Activated CD4-positive, alpha-beta T cell treated with anti-CD3 and anti-CD28 coated beads, Interleukin-2, amount 10 ng/mL, durations not matched to agents 24 days and 14 days (primary cell): ENCODE measurements around the gene ATL1. TPM values are rescaled to one million over a fixed set of nuclear protein-coding genes. Genes with fewer than 3 reads are reported as not detected.
"Not testable (repeated sequence)": the region's sequence is repeated elsewhere in the genome, so short reads cannot be mapped to it uniquely, and the experiment has no call there.

ENCODE experiments used
- DNase-seq: peaks from one replicate; pipeline ENCODE4 v3.0.0; 2022
- H3K27ac Mint-ChIP-seq: one replicate; pipeline ENCODE4 v1.8.0; 2022; ENCODE audit warnings: mild to moderate bottlenecking, mixed read lengths
- H3K27me3 Mint-ChIP-seq: one replicate; pipeline ENCODE4 v1.8.0; 2022; ENCODE audit warnings: mixed read lengths
- H3K36me3 Mint-ChIP-seq: one replicate; pipeline ENCODE4 v1.8.0; 2022; ENCODE audit warnings: low read depth, mild to moderate bottlenecking, mixed read lengths
- H3K4me1 Mint-ChIP-seq: one replicate; pipeline ENCODE4 v1.8.0; 2021; ENCODE audit warnings: mixed read lengths
- H3K4me3 Mint-ChIP-seq: one replicate; pipeline ENCODE4 v1.8.0; 2022; ENCODE audit warnings: mild to moderate bottlenecking, moderate library complexity, mixed read lengths
- H3K9me3 Mint-ChIP-seq: one replicate; pipeline ENCODE4 v1.8.0; 2021; ENCODE audit warnings: mixed read lengths
- intact Hi-C: fragments of 100-400 bp; cut with micrococcal nuclease; formaldehyde crosslinking; loops from one replicate; pipeline ENCODE4 v1.15.1; 2023
- total RNA-seq: library from RNA; stranded (reverse); gene quantifications from 2 replicates; pipeline ENCODE4 v1.2.3, GENCODE V29; 2022

The ATL1 gene
- total RNA-seq, 1 donor from 2014 or later, result 0.75 TPM

GRCh38 chr14:50659327-50659974 is 99.5 kb downstream of the ATL1 start:
- no peak overlapping the region for H3K27ac Mint-ChIP-seq
- H3K9me3 Mint-ChIP-seq, result no peaks in the 10 kb centered on the region
- H3K27me3 Mint-ChIP-seq, result no peaks in the 10 kb centered on the region
- no peak for DNase-seq
- no peak overlapping the region for H3K4me3 Mint-ChIP-seq
- H3K36me3 Mint-ChIP-seq, result peaks cover 14% of the 10 kb centered on the region
- intact Hi-C loops, result no loop called here
- peaks cover 4% of the 10 kb centered on the region for H3K4me1 Mint-ChIP-seq

GRCh38 chr14:50664579-50664978 is 104.6 kb downstream of the ATL1 start:
- H3K27me3 Mint-ChIP-seq, intact Hi-C loops, DNase-seq, H3K9me3 Mint-ChIP-seq, H3K4me3 Mint-ChIP-seq, H3K27ac Mint-ChIP-seq: not testable (repeated sequence)
- H3K36me3 Mint-ChIP-seq, result peaks cover 14% of the 10 kb centered on the region
- peaks cover 14% of the 10 kb centered on the region for H3K4me1 Mint-ChIP-seq

- Mint-ChIP-seq H3K36me3 (peaks cover 12% of the 10 kb centered on the region), H3K4me1 (peaks cover 14% of the 10 kb centered on the region)
- H3K27ac Mint-ChIP-seq, H3K9me3 Mint-ChIP-seq, H3K4me3 Mint-ChIP-seq, DNase-seq, H3K27me3 Mint-ChIP-seq: not testable (repeated sequence)
- intact Hi-C loops, result loop anchor here (5.0 kb wide), 2 partner anchors 58 to 112 kb away; no protein-coding TSS in a partner anchor
Observed at GRCh38 chr14:50665300-50665699, 105.4 kb downstream of the ATL1 start.

GRCh38 chr14:50666772-50667683 is 107.1 kb downstream of the ATL1 start:
- H3K4me3 Mint-ChIP-seq, result no peak overlapping the region
- intact Hi-C loops, result loop anchor here (5.0 kb wide), 2 partner anchors 60 to 110 kb away; no protein-coding TSS in a partner anchor
- H3K4me1 Mint-ChIP-seq, result peaks cover 14% of the 10 kb centered on the region
- no peaks in the 10 kb centered on the region for H3K9me3 Mint-ChIP-seq
- peaks cover 7% of the 10 kb centered on the region for H3K36me3 Mint-ChIP-seq
- peak; percentile 71 for DNase-seq
- peaks cover 2% of the 10 kb centered on the region for H3K27me3 Mint-ChIP-seq
- peak overlapping the region; percentile 50 for H3K27ac Mint-ChIP-seq

GRCh38 chr14:50667684-50667995 is 107.7 kb downstream of the ATL1 start:
- intact Hi-C loops, result loop anchor here (5.0 kb wide), 2 partner anchors 60 to 110 kb away; no protein-coding TSS in a partner anchor
- Mint-ChIP-seq H3K4me1 (peaks cover 14% of the 10 kb centered on the region), H3K9me3 (no peaks in the 10 kb centered on the region), H3K4me3 (no peak overlapping the region), H3K27me3 (peaks cover 2% of the 10 kb centered on the region), H3K36me3 (peaks cover 7% of the 10 kb centered on the region), H3K27ac (peak overlapping the region; percentile 50)
- no peak for DNase-seq

- peak within 1 kb of the TSS; percentile 50 for H3K27ac Mint-ChIP-seq
- H3K4me3 Mint-ChIP-seq, result no peak within 1 kb of the TSS
Observed at GRCh38 chr14:50667996-50668825, 108.3 kb downstream of the ATL1 start, which contains the start of gene SAV1. Gene SAV1, minus strand, starts transcription at chr14:50668306. Its CDS starts 339 bp downstream, at chr14:50667967.

GRCh38 chr14:50668826-50669143 is 108.8 kb downstream of the ATL1 start:
- no peak overlapping the region for H3K4me3 Mint-ChIP-seq
- no peaks in the 10 kb centered on the region for H3K9me3 Mint-ChIP-seq
- no peak overlapping the region for H3K27ac Mint-ChIP-seq
- intact Hi-C loops, result loop anchor here (1.0 to 5.0 kb wide), 5 partner anchors 58 to 192 kb away; partner anchors contain the start of gene NIN
- H3K4me1 Mint-ChIP-seq, result peaks cover 13% of the 10 kb centered on the region
- peaks cover 2% of the 10 kb centered on the region for H3K36me3 Mint-ChIP-seq
- no peak for DNase-seq
- H3K27me3 Mint-ChIP-seq, result peaks cover 2% of the 10 kb centered on the region

More at GRCh38 chr14:50667996-50668825, 108.3 kb downstream of the ATL1 start, which contains the start of gene SAV1:
- Mint-ChIP-seq H3K27me3 (peaks cover 2% of the 10 kb centered on the region), H3K9me3 (no peaks in the 10 kb centered on the region), H3K36me3 (peaks cover 6% of the 10 kb centered on the region), H3K4me1 (peaks cover 13% of the 10 kb centered on the region)
- peak; percentile 84 for DNase-seq
- intact Hi-C loops, result loop anchor here (1.0 to 5.0 kb wide), 5 partner anchors 58 to 192 kb away; partner anchors contain the start of gene NIN

GRCh38 chr14:50669441-50669986 is 109.6 kb downstream of the ATL1 start:
- intact Hi-C loops, result loop anchor here (5.0 kb wide), 2 partner anchors 62 to 108 kb away; no protein-coding TSS in a partner anchor
- Mint-ChIP-seq H3K9me3 (no peaks in the 10 kb centered on the region), H3K4me1 (peaks cover 11% of the 10 kb centered on the region), H3K36me3 (no peaks in the 10 kb centered on the region), H3K4me3 (no peak overlapping the region), H3K27ac (no peak overlapping the region), H3K27me3 (peaks cover 2% of the 10 kb centered on the region)
- no peak for DNase-seq

- peaks cover 2% of the 10 kb centered on the region for H3K27me3 Mint-ChIP-seq
- DNase-seq, result no peak
- H3K27ac Mint-ChIP-seq, result no peak overlapping the region
- peaks cover 11% of the 10 kb centered on the region for H3K4me1 Mint-ChIP-seq
- no peaks in the 10 kb centered on the region for H3K9me3 Mint-ChIP-seq
- intact Hi-C loops, result no loop called here
- H3K36me3 Mint-ChIP-seq, result no peaks in the 10 kb centered on the region
- no peak overlapping the region for H3K4me3 Mint-ChIP-seq
Observed at GRCh38 chr14:50670196-50670865, 110.4 kb downstream of the ATL1 start.

- H3K4me3 Mint-ChIP-seq, result no peak overlapping the region
- no peak overlapping the region for H3K27ac Mint-ChIP-seq
- H3K27me3 Mint-ChIP-seq, result peaks cover 2% of the 10 kb centered on the region
- H3K9me3 Mint-ChIP-seq, result no peaks in the 10 kb centered on the region
- H3K36me3 Mint-ChIP-seq, result no peaks in the 10 kb centered on the region
- intact Hi-C loops, result no loop called here
- no peak for DNase-seq
- H3K4me1 Mint-ChIP-seq, result peaks cover 11% of the 10 kb centered on the region
Observed at GRCh38 chr14:50670866-50671256, 110.9 kb downstream of the ATL1 start.

GRCh38 chr14:50675597-50675996 is 115.7 kb downstream of the ATL1 start:
- H3K9me3 Mint-ChIP-seq, result no peaks in the 10 kb centered on the region
- no peaks in the 10 kb centered on the region for H3K36me3 Mint-ChIP-seq
- no peak for DNase-seq
- no peak overlapping the region for H3K27ac Mint-ChIP-seq
- H3K4me3 Mint-ChIP-seq, result no peak overlapping the region
- intact Hi-C loops, result no loop called here
- peaks cover 2% of the 10 kb centered on the region for H3K27me3 Mint-ChIP-seq
- H3K4me1 Mint-ChIP-seq, result peaks cover 9% of the 10 kb centered on the region

GRCh38 chr14:50676814-50677516 is 117.0 kb downstream of the ATL1 start:
- H3K9me3 Mint-ChIP-seq, result no peaks in the 10 kb centered on the region
- H3K27ac Mint-ChIP-seq, result no peak overlapping the region
- DNase-seq, result no peak
- H3K27me3 Mint-ChIP-seq, result peaks cover 4% of the 10 kb centered on the region
- H3K36me3 Mint-ChIP-seq, result no peaks in the 10 kb centered on the region
- intact Hi-C loops, result no loop called here
- peak overlapping the region; percentile 3 for H3K4me3 Mint-ChIP-seq
- peaks cover 9% of the 10 kb centered on the region for H3K4me1 Mint-ChIP-seq
